Measurements from ENCODE around the gene MYLK. TPM values are rescaled to one million over a fixed set of nuclear protein-coding genes. Genes with fewer than 3 reads are reported as not detected.

Gene MYLK
- total and polyA plus RNA-seq, 2 experiments from 2014 or later = 13.1 to 27.1 TPM

- H3K27ac ChIP-seq = no peak overlapping the region
- H3K4me2 ChIP-seq = no peak overlapping the region
- no peaks in the 10 kb centered on the region for H3K36me3 ChIP-seq (replicated peaks; ENCODE audit: insufficient read depth, low read depth)
- no peak overlapping the region for H3K4me3 ChIP-seq
- no peaks in the 10 kb centered on the region for H3K79me2 ChIP-seq
- TF ChIP-seq EZH2phosphoT487 (IDR thresholded peaks at IDR 0.05; ENCODE audit: low read depth, severe bottlenecking, unreplicated experiment) (no peak), EZH2 (IDR thresholded peaks at IDR 0.05; ENCODE audit: borderline replicate concordance) (no peak), CTCF (IDR thresholded peaks at IDR 0.05; ENCODE audit: poor library complexity) (no peak)
- no peaks in the 10 kb centered on the region for H3K9me3 ChIP-seq (ENCODE audit: low read depth)
- H3K27me3 ChIP-seq = no peaks in the 10 kb centered on the region
- DNase-seq (ENCODE audit: low spot score) = no peak
- 80% methylated on average over 8 of the region's 8 CpGs for WGBS (ENCODE audit: low lambda C conversion rate, missing lambda C conversion rate)
- no peaks in the 10 kb centered on the region for H3K9me2 ChIP-seq (replicated peaks; ENCODE audit: insufficient read depth)
- peaks cover 9% of the 10 kb centered on the region for H3K4me1 ChIP-seq (ENCODE audit: insufficient read depth)
- H4K20me1 ChIP-seq (ENCODE audit: insufficient read depth, poor library complexity, severe bottlenecking) = no peaks in the 10 kb centered on the region
- no peak overlapping the region for H2AFZ ChIP-seq
Observed at GRCh38 chr3:123650101-123650500, 234.0 kb downstream of the MYLK start.

DNA sequence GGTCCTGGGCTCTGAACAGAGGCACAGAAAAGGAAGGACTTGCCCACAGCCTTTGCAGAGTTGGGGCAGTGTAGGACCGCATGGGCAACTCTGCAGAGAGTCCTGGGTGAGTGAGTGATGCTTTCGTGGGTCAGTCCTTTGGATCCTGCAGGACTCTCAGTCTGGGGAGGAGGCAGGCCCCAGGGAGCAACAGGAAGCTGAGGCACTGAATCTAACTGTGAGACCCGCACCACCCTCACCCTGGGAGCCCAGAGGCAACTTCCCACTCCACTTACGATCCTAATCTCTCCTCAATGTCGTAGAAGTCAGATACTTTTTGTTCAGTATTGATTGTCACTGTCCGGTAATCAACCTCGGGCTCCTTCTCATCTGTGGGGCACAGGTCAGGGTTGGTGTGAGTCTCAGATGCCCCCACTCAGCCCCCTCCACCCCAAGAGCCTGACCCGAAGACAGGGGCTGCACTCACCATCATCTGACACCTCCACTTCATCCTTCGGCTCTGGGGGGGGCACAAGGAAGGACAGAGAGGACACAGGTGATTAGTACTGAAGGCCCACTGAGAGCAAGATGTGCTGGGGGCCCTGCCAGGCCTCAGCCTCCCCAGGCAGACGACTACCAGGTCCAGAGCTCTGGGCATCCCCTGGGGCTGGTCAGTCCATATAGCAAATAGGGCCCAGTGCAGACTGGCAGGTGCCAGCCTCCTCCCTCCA lies 235.3 kb downstream of the MYLK start:
- Histone ChIP-seq H2AFZ (no peak overlapping the region), H3K79me2 (no peaks in the 10 kb centered on the region), H3K36me3 (replicated peaks; ENCODE audit: insufficient read depth, low read depth) (no peaks in the 10 kb centered on the region), H3K4me1 (ENCODE audit: insufficient read depth) (peaks cover 9% of the 10 kb centered on the region), H3K4me2 (no peak overlapping the region), H3K4me3 (no peak overlapping the region), H3K9me3 (ENCODE audit: low read depth) (no peaks in the 10 kb centered on the region), H4K20me1 (ENCODE audit: insufficient read depth, poor library complexity, severe bottlenecking) (no peaks in the 10 kb centered on the region), H3K27me3 (no peaks in the 10 kb centered on the region), H3K27ac (no peak overlapping the region), H3K9me2 (replicated peaks; ENCODE audit: insufficient read depth) (no peaks in the 10 kb centered on the region)
- 85% methylated on average over 10 of the region's 10 CpGs for WGBS (ENCODE audit: low lambda C conversion rate, missing lambda C conversion rate)
- TF ChIP-seq EZH2 (IDR thresholded peaks at IDR 0.05; ENCODE audit: borderline replicate concordance) (no peak), CTCF (IDR thresholded peaks at IDR 0.05; ENCODE audit: poor library complexity) (no peak), EZH2phosphoT487 (IDR thresholded peaks at IDR 0.05; ENCODE audit: low read depth, severe bottlenecking, unreplicated experiment) (no peak)
- DNase-seq (ENCODE audit: low spot score) = no peak

DNA sequence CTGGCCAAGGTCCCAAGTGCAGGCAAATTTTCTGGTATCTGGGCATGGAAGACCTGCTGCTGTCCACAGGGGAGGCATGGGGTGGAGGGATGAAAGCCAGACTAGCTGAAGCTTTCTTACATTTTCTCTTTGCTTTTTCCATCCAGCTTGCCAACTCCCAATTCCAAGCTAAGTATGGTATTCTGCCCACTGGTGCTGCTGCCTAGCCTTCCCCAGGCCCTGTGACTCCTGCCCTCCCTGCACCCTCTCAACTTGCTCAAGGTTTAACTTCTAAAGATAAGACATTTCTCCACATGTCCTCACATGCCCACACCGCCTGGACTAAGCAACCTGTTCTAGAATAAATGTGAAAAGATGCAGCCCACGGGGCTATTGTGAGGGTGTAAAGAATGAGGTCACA lies 239.8 kb downstream of the MYLK start:
- Histone ChIP-seq H3K36me3 (replicated peaks; ENCODE audit: insufficient read depth, low read depth) (no peaks in the 10 kb centered on the region), H3K27me3 (no peaks in the 10 kb centered on the region), H3K4me1 (ENCODE audit: insufficient read depth) (no peaks in the 10 kb centered on the region), H3K27ac (no peak overlapping the region), H3K9me2 (replicated peaks; ENCODE audit: insufficient read depth) (no peaks in the 10 kb centered on the region), H3K4me2 (no peak overlapping the region), H2AFZ (no peak overlapping the region), H3K4me3 (no peak overlapping the region), H3K9me3 (ENCODE audit: low read depth) (no peaks in the 10 kb centered on the region), H4K20me1 (ENCODE audit: insufficient read depth, poor library complexity, severe bottlenecking) (no peaks in the 10 kb centered on the region), H3K79me2 (no peaks in the 10 kb centered on the region)
- no peak for DNase-seq (ENCODE audit: low spot score)
- 81% methylated on average over 2 of the region's 2 CpGs for WGBS (ENCODE audit: low lambda C conversion rate, missing lambda C conversion rate)
- no peak for TF ChIP-seq EZH2 (IDR thresholded peaks at IDR 0.05; ENCODE audit: borderline replicate concordance)
- TF ChIP-seq CTCF (IDR thresholded peaks at IDR 0.05; ENCODE audit: poor library complexity) = no peak
- no peak for TF ChIP-seq EZH2phosphoT487 (IDR thresholded peaks at IDR 0.05; ENCODE audit: low read depth, severe bottlenecking, unreplicated experiment)
